HG03378 (cell line): Measurements from ENCODE around the gene MMP15.
"Not testable (repeated sequence)": the region's sequence is repeated elsewhere in the genome, so short reads cannot be mapped to it uniquely, and the experiment has no call there.

Source experiments
- ATAC-seq: cut with Tn5 transposase; IDR thresholded peaks from one replicate; pipeline ENCODE4 v1.9.1; 2021; ENCODE audit warnings: mild to moderate bottlenecking, moderate library complexity; ENCODE audit not compliant: unreplicated experiment

Gene MMP15

DNA sequence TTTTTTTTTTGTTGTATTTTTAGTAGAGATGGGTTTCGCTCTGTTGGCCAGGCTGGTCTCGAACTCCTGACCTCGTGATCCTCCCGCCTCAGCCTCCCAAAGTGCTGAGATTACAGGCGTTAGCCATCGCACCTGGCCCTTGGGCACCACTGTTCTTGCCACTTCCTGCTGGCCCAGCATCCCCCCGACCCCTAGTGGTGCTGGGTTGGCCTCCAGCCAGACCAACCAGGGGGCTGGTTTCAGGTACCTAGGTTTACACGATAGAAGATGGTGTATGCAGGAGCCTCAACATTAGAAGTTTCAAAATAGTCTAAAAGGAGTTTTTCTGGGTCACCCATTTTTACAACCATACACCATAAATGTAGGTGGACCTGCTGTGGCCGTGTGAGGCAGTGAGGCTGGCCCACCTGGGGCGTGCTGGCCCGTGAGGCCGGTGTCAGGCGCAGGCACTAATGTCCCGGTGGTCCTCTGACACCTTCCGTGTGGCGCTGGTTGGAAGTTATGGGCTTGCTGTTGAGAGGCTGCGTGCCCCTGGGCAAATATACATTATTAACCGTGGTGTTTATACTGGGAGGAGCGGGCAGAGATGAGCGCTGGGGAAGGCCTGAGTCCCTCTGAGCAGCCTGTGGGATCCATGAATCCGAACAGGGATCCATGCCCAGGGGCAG, 60.2 kb downstream of the MMP15 start:
- ATAC-seq = no peak

DNA sequence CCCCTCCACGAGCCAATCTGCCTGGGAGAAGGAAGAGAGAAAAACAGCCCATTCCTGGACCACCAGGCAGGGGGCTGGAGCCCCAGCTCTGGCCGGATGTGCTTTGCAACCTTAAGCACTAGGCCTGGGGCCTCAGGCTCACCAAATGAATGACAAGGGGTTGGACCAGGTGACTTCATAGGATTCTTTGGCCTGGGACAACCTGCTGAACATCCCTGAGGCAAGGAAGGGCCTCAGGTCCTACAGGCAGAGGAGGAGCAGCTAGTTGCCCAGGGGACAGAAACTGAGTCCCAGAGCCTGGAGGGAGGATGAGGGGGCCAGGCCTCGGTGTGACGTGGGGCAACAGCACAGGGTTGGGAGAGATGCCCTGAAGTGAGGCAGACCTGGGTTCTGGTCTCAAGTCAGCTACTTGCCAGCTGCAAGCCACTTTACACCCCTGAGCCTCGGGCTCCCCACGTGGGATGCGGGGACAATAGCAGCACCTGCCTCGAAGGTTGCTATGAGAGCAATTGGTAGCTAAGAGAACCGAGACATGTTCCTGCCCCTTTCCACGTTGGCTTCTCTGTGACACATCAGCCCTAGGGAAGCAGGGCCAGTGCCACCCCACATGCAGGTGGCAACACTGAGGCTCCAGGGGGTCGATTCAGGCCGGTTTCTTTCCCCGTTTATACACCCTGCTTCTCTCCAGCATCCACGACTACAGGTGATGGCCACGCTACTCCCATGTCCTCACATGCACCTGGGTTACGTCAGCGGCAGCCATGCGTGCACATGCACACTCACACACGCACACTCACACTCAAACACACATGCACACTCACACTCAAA, 61.0 kb downstream of the MMP15 start:
- ATAC-seq = no peak

DNA sequence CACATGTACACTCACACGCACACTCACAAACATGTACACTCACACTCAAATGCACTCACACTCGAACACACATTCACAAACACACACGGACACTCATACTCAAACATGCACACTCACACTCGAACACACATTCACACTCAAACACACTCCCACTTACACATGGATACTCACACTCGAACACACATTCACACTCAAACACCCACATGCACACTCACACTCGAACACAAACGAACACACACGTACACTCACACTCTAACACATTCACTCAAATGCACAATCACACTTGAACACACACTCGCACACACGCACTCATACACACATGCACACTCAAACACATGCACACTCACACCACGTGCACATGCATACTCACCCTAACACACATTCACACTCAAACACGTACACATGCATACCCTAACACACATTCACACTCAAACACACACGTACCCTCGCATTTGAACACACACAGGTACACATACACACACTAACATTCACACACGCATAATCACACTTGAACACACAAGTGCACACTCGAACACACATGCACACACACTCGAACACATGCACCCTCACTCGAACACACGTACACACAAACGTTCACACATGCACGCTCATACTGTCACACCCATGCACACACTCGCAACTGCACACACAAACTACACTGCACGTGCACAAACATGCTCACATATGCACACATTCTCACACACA, 61.8 kb downstream of the MMP15 start:
- ATAC-seq = no peak

DNA sequence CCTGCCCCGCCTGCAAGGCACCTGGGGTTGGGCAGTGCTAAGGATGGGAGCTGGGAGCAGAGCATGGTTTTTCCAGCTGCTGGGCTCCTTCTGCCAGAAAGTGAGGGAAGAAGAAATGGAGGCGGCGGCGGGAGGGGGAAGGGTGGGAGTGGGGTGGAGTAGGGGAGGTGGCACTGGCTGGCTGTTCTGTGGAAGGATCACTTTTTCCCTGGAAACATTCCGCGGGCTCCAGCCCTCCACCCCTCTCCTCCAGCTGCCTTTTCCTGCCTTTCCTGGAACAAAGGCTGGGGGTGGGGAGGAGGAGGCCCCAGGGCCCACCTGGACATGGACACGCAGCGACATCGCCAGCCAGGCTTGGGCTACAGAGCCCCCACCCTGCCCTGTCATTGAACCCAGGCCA, 62.5 kb downstream of the MMP15 start:
- no peak for ATAC-seq

DNA sequence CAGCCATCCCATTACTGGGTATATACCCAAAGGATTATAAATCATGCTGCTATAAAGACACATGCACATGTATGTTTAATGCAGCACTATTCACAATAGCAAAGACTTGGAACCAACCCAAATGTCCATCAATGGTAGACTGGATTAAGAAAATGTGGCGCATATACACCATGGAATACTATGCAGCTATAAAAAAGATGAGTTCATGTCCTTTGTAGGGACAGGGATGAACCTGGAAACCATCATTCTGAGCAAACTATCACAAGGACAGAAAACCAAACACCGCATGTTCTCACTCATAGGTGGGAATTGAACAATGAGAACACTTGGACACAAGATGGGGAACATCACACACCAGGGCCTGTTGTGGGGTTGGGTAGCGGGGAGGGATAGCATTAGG, 64.8 kb downstream of the MMP15 start:
- not testable (repeated sequence) for ATAC-seq

DNA sequence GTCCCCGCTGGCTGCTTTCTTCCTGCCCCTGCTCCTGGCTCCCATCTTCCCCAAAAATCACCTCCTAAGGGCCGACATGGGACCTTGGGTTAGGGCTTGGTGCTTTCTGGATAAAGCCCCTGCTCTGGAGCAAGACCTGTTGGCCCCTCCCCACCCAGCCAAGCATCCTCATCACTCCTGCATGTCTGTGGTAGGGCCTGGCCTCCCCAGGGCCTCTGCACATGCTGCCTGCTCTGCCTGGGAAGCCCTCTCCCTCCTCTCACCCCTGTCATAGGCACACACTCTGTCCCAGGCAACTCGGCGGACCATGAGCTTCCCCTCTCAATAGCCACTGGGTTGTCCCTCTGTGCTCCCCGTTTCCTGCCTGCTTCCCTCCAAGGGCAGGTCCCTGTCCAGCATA, 68.5 kb downstream of the MMP15 start:
- ATAC-seq = no peak

DNA sequence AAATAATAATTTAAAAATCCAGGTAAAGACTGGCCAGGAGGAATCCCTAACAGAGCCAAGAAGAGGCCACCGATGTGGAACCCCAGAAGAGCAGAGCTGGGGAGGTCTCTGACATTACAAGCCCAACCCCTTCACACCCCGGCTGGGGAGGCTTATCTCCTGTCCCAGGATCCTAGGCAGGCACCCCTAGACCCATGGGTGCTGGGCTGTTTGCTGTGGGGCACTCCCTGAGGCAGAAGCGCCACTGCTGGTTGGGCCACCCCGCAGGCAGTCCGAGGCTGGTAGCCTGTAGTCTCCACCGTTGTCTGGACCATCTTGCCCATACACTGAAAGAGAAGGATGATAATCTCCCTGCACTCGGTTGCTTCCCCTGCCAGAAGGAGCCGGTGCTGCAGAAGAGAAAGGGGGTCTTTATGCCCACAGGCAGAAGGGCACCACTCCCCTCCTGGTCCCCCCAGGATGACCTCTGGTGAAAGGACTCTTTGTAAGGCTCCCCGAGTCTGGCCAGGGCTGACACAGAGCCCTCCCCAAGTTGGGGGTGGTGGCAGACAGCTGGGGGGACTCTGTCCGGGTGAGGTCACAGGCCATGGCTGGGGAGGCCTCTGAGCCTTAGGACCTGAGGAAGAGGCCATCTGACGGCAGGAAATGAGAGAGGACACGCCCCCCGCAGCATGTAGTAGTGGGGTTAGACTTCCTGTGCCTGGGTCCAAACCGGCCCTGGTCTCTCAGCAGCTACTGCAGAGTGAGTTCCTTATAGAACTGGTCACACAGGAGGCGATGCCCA, 69.4 kb downstream of the MMP15 start:
- ATAC-seq = no peak

DNA sequence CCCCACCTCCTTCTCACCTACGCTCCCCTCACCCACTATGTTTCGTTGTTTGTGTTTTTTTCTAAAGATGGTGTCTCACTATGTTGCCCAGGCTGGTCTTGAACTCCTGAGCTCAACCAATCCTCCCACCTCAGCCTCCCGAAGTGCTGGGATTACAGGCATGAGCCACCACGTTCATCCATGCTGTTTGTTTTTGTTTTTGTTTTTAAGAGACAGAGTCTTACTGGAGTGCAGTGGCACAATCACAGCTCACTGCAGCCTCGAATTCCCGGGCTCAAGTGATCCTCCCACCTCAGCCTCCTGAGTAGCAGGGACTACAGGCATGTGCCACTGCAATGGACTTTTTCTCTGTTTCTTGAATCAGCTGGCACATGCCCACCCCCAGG, 70.0 kb downstream of the MMP15 start:
- not testable (repeated sequence) for ATAC-seq

DNA sequence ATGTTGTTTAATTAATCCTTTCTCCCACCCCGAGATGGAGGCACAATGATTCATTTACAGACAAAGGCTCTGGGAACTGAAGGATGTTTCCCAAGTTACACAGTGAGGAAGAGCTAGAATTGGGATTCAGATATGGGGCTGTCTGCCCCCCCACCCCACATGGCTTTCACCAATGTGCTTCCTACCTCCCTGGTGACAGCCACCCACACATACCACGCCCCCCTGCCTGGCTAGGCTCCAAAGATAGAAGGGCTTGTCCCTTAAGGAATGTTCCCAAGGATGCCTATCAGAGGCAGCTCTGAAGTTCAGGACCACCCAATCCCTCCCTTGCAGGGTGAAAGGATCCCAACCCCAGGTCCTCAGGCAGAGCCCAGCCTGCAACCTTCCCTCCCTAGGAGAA, 70.7 kb downstream of the MMP15 start:
- ATAC-seq = no peak
